HUES6 (cell line): ENCODE results near the gene ATN1.
"Not testable (repeated sequence)": the region's sequence is repeated elsewhere in the genome, so short reads cannot be mapped to it uniquely, and the experiment has no call there.

Experiments
- H3K27ac ChIP-seq: 2 replicates; pipeline ENCODE4 v1.7.0; 2013; ENCODE audit warnings: low read depth, mild to moderate bottlenecking, low read length, inconsistent platforms
- H3K27me3 ChIP-seq: 2 replicates; pipeline ENCODE4 v1.6.1; 2013; ENCODE audit warnings: low read length; ENCODE audit not compliant: control insufficient read depth, insufficient read depth
- H3K36me3 ChIP-seq: 2 replicates; pipeline ENCODE4 v1.6.1; 2013; ENCODE audit warnings: low read length; ENCODE audit not compliant: control insufficient read depth, insufficient read depth
- H3K4me1 ChIP-seq: 2 replicates; pipeline ENCODE4 v1.6.1; 2013; ENCODE audit warnings: low read length; ENCODE audit not compliant: control insufficient read depth, insufficient read depth
- H3K4me3 ChIP-seq: 2 replicates; pipeline ENCODE4 v1.5.1; 2013; ENCODE audit warnings: low read depth, low read length
- H3K9ac ChIP-seq: one replicate; pipeline ENCODE4 v1.6.1; 2013; ENCODE audit warnings: mild to moderate bottlenecking, low read length
- H3K9me3 ChIP-seq: 2 replicates; pipeline ENCODE4 v1.6.1; 2013; ENCODE audit warnings: low read depth, low read length; ENCODE audit not compliant: control insufficient read depth, insufficient read depth

ATN1 gene

GRCh38 chr12:6889775-6890573, 37.8 kb upstream of the ATN1 start:
- Histone ChIP-seq H3K27ac (peak overlapping the region; percentile 96), H3K4me1 (peaks cover 30% of the 10 kb centered on the region), H3K4me3 (peak overlapping the region; percentile 39), H3K9ac (peak overlapping the region; percentile 75)
- H3K9me3 ChIP-seq, H3K27me3 ChIP-seq, H3K36me3 ChIP-seq: not testable (repeated sequence)

GRCh38 chr12:6890789-6891645, 36.7 kb upstream of the ATN1 start:
- peak overlapping the region; percentile 96 for H3K27ac ChIP-seq
- peak overlapping the region; percentile 57 for H3K4me3 ChIP-seq
- H3K4me1 ChIP-seq, result peaks cover 22% of the 10 kb centered on the region
- no peaks in the 10 kb centered on the region for H3K9me3 ChIP-seq
- H3K27me3 ChIP-seq, result no peaks in the 10 kb centered on the region
- H3K36me3 ChIP-seq, result no peaks in the 10 kb centered on the region
- peak overlapping the region; percentile 82 for H3K9ac ChIP-seq

- Histone ChIP-seq H3K27me3 (no peaks in the 10 kb centered on the region), H3K4me3 (peak overlapping the region; percentile 57), H3K4me1 (peaks cover 22% of the 10 kb centered on the region), H3K9me3 (no peaks in the 10 kb centered on the region), H3K27ac (peak overlapping the region; percentile 86), H3K9ac (peak overlapping the region; percentile 82), H3K36me3 (no peaks in the 10 kb centered on the region)
Observed at GRCh38 chr12:6891646-6892001, 36.1 kb upstream of the ATN1 start.

- not testable (repeated sequence) for H3K36me3 ChIP-seq, H3K27ac ChIP-seq, H3K9me3 ChIP-seq, H3K4me3 ChIP-seq, H3K9ac ChIP-seq, H3K27me3 ChIP-seq
- peaks cover 17% of the 10 kb centered on the region for H3K4me1 ChIP-seq
Observed at GRCh38 chr12:6892683-6893082, 35.1 kb upstream of the ATN1 start.

- no peak overlapping the region for H3K27ac ChIP-seq
- peaks cover 11% of the 10 kb centered on the region; the same call in 1 of the 2 replicates for H3K4me1 ChIP-seq
- H3K9me3 ChIP-seq, result no peaks in the 10 kb centered on the region
- no peak overlapping the region for H3K4me3 ChIP-seq
- no peak overlapping the region for H3K9ac ChIP-seq
- H3K36me3 ChIP-seq, result no peaks in the 10 kb centered on the region
- no peaks in the 10 kb centered on the region for H3K27me3 ChIP-seq
Observed at GRCh38 chr12:6894321-6894720, 33.4 kb upstream of the ATN1 start.

- no peaks in the 10 kb centered on the region for H3K4me1 ChIP-seq
- no peaks in the 10 kb centered on the region for H3K9me3 ChIP-seq
- H3K27me3 ChIP-seq, result no peaks in the 10 kb centered on the region
- no peak overlapping the region for H3K4me3 ChIP-seq
- H3K36me3 ChIP-seq, result no peaks in the 10 kb centered on the region
- H3K9ac ChIP-seq, result no peak overlapping the region
- H3K27ac ChIP-seq, result no peak overlapping the region
Observed at GRCh38 chr12:6896846-6897435, 30.8 kb upstream of the ATN1 start.

GRCh38 chr12:6899427-6899826, 28.3 kb upstream of the ATN1 start:
- Histone ChIP-seq H3K27ac (no peak overlapping the region), H3K9ac (no peak overlapping the region), H3K36me3 (no peaks in the 10 kb centered on the region), H3K27me3 (no peaks in the 10 kb centered on the region), H3K9me3 (no peaks in the 10 kb centered on the region), H3K4me1 (peaks cover 11% of the 10 kb centered on the region), H3K4me3 (no peak overlapping the region)

GRCh38 chr12:6899837-6900519, 27.8 kb upstream of the ATN1 start:
- no peaks in the 10 kb centered on the region for H3K9me3 ChIP-seq
- no peak overlapping the region for H3K9ac ChIP-seq
- peaks cover 11% of the 10 kb centered on the region for H3K4me1 ChIP-seq
- H3K27me3 ChIP-seq, result no peaks in the 10 kb centered on the region
- no peak overlapping the region for H3K27ac ChIP-seq
- no peak overlapping the region for H3K4me3 ChIP-seq
- H3K36me3 ChIP-seq, result no peaks in the 10 kb centered on the region

GRCh38 chr12:6902448-6902847, 25.3 kb upstream of the ATN1 start:
- Histone ChIP-seq H3K36me3 (no peaks in the 10 kb centered on the region), H3K4me3 (no peak overlapping the region), H3K27me3 (peaks cover 10% of the 10 kb centered on the region; the same call in 1 of the 2 replicates), H3K4me1 (peaks cover 16% of the 10 kb centered on the region), H3K27ac (no peak overlapping the region), H3K9ac (no peak overlapping the region), H3K9me3 (no peaks in the 10 kb centered on the region)

GRCh38 chr12:6903722-6904121, 24.0 kb upstream of the ATN1 start:
- H3K4me3 ChIP-seq, result no peak overlapping the region
- no peak overlapping the region for H3K9ac ChIP-seq
- no peak overlapping the region for H3K27ac ChIP-seq
- H3K9me3 ChIP-seq, result no peaks in the 10 kb centered on the region
- peaks cover 10% of the 10 kb centered on the region; the same call in 1 of the 2 replicates for H3K27me3 ChIP-seq
- peaks cover 16% of the 10 kb centered on the region for H3K4me1 ChIP-seq
- no peaks in the 10 kb centered on the region for H3K36me3 ChIP-seq
